ENCODE results near the gene GALNT2.

Gene GALNT2

GRCh38 chr1:230159580-230159979, 92.5 kb downstream of the GALNT2 start:
- no peak for DNase-seq (ENCODE audit: low read depth, low spot score)
- peaks cover under 1% of the 10 kb centered on the region for H3K4me1 ChIP-seq (ENCODE audit: insufficient read depth, insufficient read length)
- no peak overlapping the region for H3K9ac ChIP-seq (ENCODE audit: insufficient read length, low read depth)
- H3K27me3 ChIP-seq (ENCODE audit: insufficient read depth, insufficient read length), result no peaks in the 10 kb centered on the region
- no peaks in the 10 kb centered on the region for H3K9me3 ChIP-seq (ENCODE audit: insufficient read depth, low read length)
- no peaks in the 10 kb centered on the region for H3K36me3 ChIP-seq (ENCODE audit: insufficient read depth, insufficient read length, low read length)
- no peak overlapping the region for H3K4me3 ChIP-seq (ENCODE audit: insufficient read length, low read depth)
- no peak for TF ChIP-seq SUZ12 (IDR thresholded peaks at IDR 0.05; ENCODE audit: extremely low read depth, insufficient read depth, insufficient read length)
- no peak for TF ChIP-seq ZNF274 (IDR thresholded peaks at IDR 0.05; ENCODE audit: low read depth, low read length)
- no peak for TF ChIP-seq YY1 (IDR thresholded peaks at IDR 0.05; ENCODE audit: insufficient read depth, insufficient read length)

- H3K9me3 ChIP-seq (ENCODE audit: insufficient read depth, low read length), result no peaks in the 10 kb centered on the region
- H3K4me1 ChIP-seq (ENCODE audit: insufficient read depth, insufficient read length), result no peaks in the 10 kb centered on the region
- no peaks in the 10 kb centered on the region for H3K36me3 ChIP-seq (ENCODE audit: insufficient read depth, insufficient read length, low read length)
- H3K27me3 ChIP-seq (ENCODE audit: insufficient read depth, insufficient read length), result no peaks in the 10 kb centered on the region
- no peak for TF ChIP-seq YY1 (IDR thresholded peaks at IDR 0.05; ENCODE audit: insufficient read depth, insufficient read length)
- no peak for TF ChIP-seq SUZ12 (IDR thresholded peaks at IDR 0.05; ENCODE audit: extremely low read depth, insufficient read depth, insufficient read length)
- no peak for TF ChIP-seq ZNF274 (IDR thresholded peaks at IDR 0.05; ENCODE audit: low read depth, low read length)
- no peak overlapping the region for H3K4me3 ChIP-seq (ENCODE audit: insufficient read length, low read depth)
- DNase-seq (ENCODE audit: low read depth, low spot score), result no peak
- no peak overlapping the region for H3K9ac ChIP-seq (ENCODE audit: insufficient read length, low read depth)
Measured at GRCh38 chr1:230160957-230161771, 94.1 kb downstream of the GALNT2 start.

- peaks cover 8% of the 10 kb centered on the region; the same call in 1 of the 2 replicates for H3K9me3 ChIP-seq (ENCODE audit: insufficient read depth, low read length)
- H3K27me3 ChIP-seq (ENCODE audit: insufficient read depth, insufficient read length), result no peaks in the 10 kb centered on the region
- H3K4me1 ChIP-seq (ENCODE audit: insufficient read depth, insufficient read length), result no peaks in the 10 kb centered on the region
- DNase-seq (ENCODE audit: low read depth, low spot score), result no peak
- no peak for TF ChIP-seq ZNF274 (IDR thresholded peaks at IDR 0.05; ENCODE audit: low read depth, low read length)
- TF ChIP-seq YY1 (IDR thresholded peaks at IDR 0.05; ENCODE audit: insufficient read depth, insufficient read length), result no peak
- TF ChIP-seq SUZ12 (IDR thresholded peaks at IDR 0.05; ENCODE audit: extremely low read depth, insufficient read depth, insufficient read length), result no peak
- H3K9ac ChIP-seq (ENCODE audit: insufficient read length, low read depth), result no peak overlapping the region
- H3K36me3 ChIP-seq (ENCODE audit: insufficient read depth, insufficient read length, low read length), result no peaks in the 10 kb centered on the region
- H3K4me3 ChIP-seq (ENCODE audit: insufficient read length, low read depth), result no peak overlapping the region
Measured at GRCh38 chr1:230163205-230163604, 96.2 kb downstream of the GALNT2 start.

GRCh38 chr1:230163719-230164118, 96.7 kb downstream of the GALNT2 start:
- no peak for DNase-seq (ENCODE audit: low read depth, low spot score)
- Histone ChIP-seq H3K36me3 (ENCODE audit: insufficient read depth, insufficient read length, low read length) (no peaks in the 10 kb centered on the region), H3K4me1 (ENCODE audit: insufficient read depth, insufficient read length) (no peaks in the 10 kb centered on the region), H3K9me3 (ENCODE audit: insufficient read depth, low read length) (peaks cover 8% of the 10 kb centered on the region; the same call in 1 of the 2 replicates), H3K27me3 (ENCODE audit: insufficient read depth, insufficient read length) (no peaks in the 10 kb centered on the region), H3K9ac (ENCODE audit: insufficient read length, low read depth) (no peak overlapping the region), H3K4me3 (ENCODE audit: insufficient read length, low read depth) (no peak overlapping the region)
- TF ChIP-seq YY1 (IDR thresholded peaks at IDR 0.05; ENCODE audit: insufficient read depth, insufficient read length) (no peak), ZNF274 (IDR thresholded peaks at IDR 0.05; ENCODE audit: low read depth, low read length) (no peak), SUZ12 (IDR thresholded peaks at IDR 0.05; ENCODE audit: extremely low read depth, insufficient read depth, insufficient read length) (no peak)

GRCh38 chr1:230165536-230165935, 98.5 kb downstream of the GALNT2 start:
- DNase-seq (ENCODE audit: low read depth, low spot score), result no peak

GRCh38 chr1:230166366-230167132, 99.5 kb downstream of the GALNT2 start:
- Histone ChIP-seq H3K36me3 (ENCODE audit: insufficient read depth, insufficient read length, low read length) (no peaks in the 10 kb centered on the region), H3K27me3 (ENCODE audit: insufficient read depth, insufficient read length) (no peaks in the 10 kb centered on the region), H3K9me3 (ENCODE audit: insufficient read depth, low read length) (peaks cover 8% of the 10 kb centered on the region; the same call in 1 of the 2 replicates), H3K4me1 (ENCODE audit: insufficient read depth, insufficient read length) (no peaks in the 10 kb centered on the region), H3K9ac (ENCODE audit: insufficient read length, low read depth) (no peak overlapping the region), H3K4me3 (ENCODE audit: insufficient read length, low read depth) (no peak overlapping the region)
- DNase-seq (ENCODE audit: low read depth, low spot score), result no peak
- no peak for TF ChIP-seq SUZ12 (IDR thresholded peaks at IDR 0.05; ENCODE audit: extremely low read depth, insufficient read depth, insufficient read length)
- no peak for TF ChIP-seq ZNF274 (IDR thresholded peaks at IDR 0.05; ENCODE audit: low read depth, low read length)
- no peak for TF ChIP-seq YY1 (IDR thresholded peaks at IDR 0.05; ENCODE audit: insufficient read depth, insufficient read length)

More at GRCh38 chr1:230165536-230165935, 98.5 kb downstream of the GALNT2 start:
- Histone ChIP-seq H3K9me3 (ENCODE audit: insufficient read depth, low read length) (peaks cover 8% of the 10 kb centered on the region; the same call in 1 of the 2 replicates), H3K4me1 (ENCODE audit: insufficient read depth, insufficient read length) (no peaks in the 10 kb centered on the region), H3K36me3 (ENCODE audit: insufficient read depth, insufficient read length, low read length) (no peaks in the 10 kb centered on the region), H3K27me3 (ENCODE audit: insufficient read depth, insufficient read length) (no peaks in the 10 kb centered on the region), H3K4me3 (ENCODE audit: insufficient read length, low read depth) (no peak overlapping the region), H3K9ac (ENCODE audit: insufficient read length, low read depth) (no peak overlapping the region)
- TF ChIP-seq YY1 (IDR thresholded peaks at IDR 0.05; ENCODE audit: insufficient read depth, insufficient read length), result no peak
- no peak for TF ChIP-seq ZNF274 (IDR thresholded peaks at IDR 0.05; ENCODE audit: low read depth, low read length)
- TF ChIP-seq SUZ12 (IDR thresholded peaks at IDR 0.05; ENCODE audit: extremely low read depth, insufficient read depth, insufficient read length), result no peak

GRCh38 chr1:230167419-230167852, 100.4 kb downstream of the GALNT2 start:
- TF ChIP-seq ZNF274 (IDR thresholded peaks at IDR 0.05; ENCODE audit: low read depth, low read length) (no peak), SUZ12 (IDR thresholded peaks at IDR 0.05; ENCODE audit: extremely low read depth, insufficient read depth, insufficient read length) (no peak), YY1 (IDR thresholded peaks at IDR 0.05; ENCODE audit: insufficient read depth, insufficient read length) (no peak)
- Histone ChIP-seq H3K9me3 (ENCODE audit: insufficient read depth, low read length) (peaks cover 8% of the 10 kb centered on the region; the same call in 1 of the 2 replicates), H3K4me3 (ENCODE audit: insufficient read length, low read depth) (no peak overlapping the region), H3K27me3 (ENCODE audit: insufficient read depth, insufficient read length) (no peaks in the 10 kb centered on the region), H3K36me3 (ENCODE audit: insufficient read depth, insufficient read length, low read length) (no peaks in the 10 kb centered on the region), H3K9ac (ENCODE audit: insufficient read length, low read depth) (no peak overlapping the region), H3K4me1 (ENCODE audit: insufficient read depth, insufficient read length) (no peaks in the 10 kb centered on the region)
- DNase-seq (ENCODE audit: low read depth, low spot score), result peak; percentile 51
